Right atrium auricular region (tissue), 2 donors: ENCODE results near the gene CLIP3. TPM values are rescaled to one million over a fixed set of nuclear protein-coding genes. Genes with fewer than 3 reads are reported as not detected.

Experiments
- DNase-seq: peaks from one replicate; pipeline ENCODE4 v3.0.0-alpha.2; 2019; ENCODE audit warnings: low spot score
- H3K27ac ChIP-seq, 2 donors: fragments of 200-600 bp; sonication (generic); 1 replicate in 1 of 2; 2 replicates in 1 of 2; pipeline ENCODE4 v1.5.1; 2016 to 2019
- H3K27me3 ChIP-seq, 2 donors: fragments of 200-600 bp; sonication (generic); one replicate each; pipeline versions ENCODE4 v1.5.1 to v1.6.0; 2017 to 2019
- H3K36me3 ChIP-seq: fragments of 200-600 bp; sonication (generic); one replicate; pipeline ENCODE4 v1.5.1; 2016
- H3K4me1 ChIP-seq, 2 donors: fragments of 200-600 bp; sonication (generic); one replicate each; pipeline versions ENCODE4 v1.5.1 to v1.6.0; 2017 to 2019
- H3K4me3 ChIP-seq, 2 donors: fragments of 200-600 bp; sonication (generic); 1 replicate in 1 of 2; 2 replicates in 1 of 2; pipeline ENCODE4 v1.5.1; 2017 to 2019; ENCODE audit warnings: mild to moderate bottlenecking in 1 of 2, moderate library complexity in 1 of 2
- H3K9me3 ChIP-seq, 2 donors: fragments of 200-600 bp; sonication (generic); one replicate each; pipeline ENCODE4 v1.5.1; 2019
- total RNA-seq, 2 donors: library from RNA; depleted of rRNA; stranded (reverse); fragments of >200 nt; gene quantifications; one replicate each; pipeline ENCODE4 v1.1.0, GENCODE V29; 2016
- TF ChIP-seq, protein P1 (sequence below), 2 donors: fragments of 200-600 bp; sonication (generic); IDR thresholded peaks; one replicate each; pipeline ENCODE4 v1.5.1; 2019; ENCODE audit warnings: antibody characterized with exemption in 2 of 2

CLIP3 gene
- total RNA-seq, 2 donors from 2014 or later = 5.1 to 10.7 TPM

DNA sequence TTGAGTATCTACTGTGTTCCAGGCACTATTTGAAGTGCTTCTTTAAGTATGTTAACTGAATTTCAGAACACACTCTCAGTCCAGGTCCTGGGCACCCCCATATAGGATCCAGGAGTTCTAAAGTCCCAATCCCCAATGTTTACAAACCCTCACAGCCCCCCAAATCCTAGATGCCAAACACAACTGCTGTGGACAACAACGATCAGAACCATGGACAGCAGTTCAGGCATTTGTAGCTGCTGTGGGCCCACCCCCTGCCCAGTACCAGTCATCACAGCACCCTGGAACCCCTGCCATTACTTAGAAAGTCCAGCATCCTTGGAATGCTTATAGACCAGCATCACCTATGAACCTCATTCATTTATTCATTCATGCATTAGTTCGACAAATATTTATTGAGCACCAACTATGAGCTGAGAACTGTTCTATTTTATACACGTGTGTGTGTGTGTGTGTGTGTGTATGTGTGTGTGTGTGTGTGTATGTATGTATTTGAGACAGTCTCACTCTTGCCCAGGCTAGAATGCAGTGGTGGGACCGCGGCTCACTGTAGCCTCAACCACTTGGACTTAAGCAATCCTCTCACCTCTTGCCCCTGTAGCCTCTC is 57.0 kb downstream of the CLIP3 start:
- Histone ChIP-seq H3K27me3 (no peaks in the 10 kb centered on the region), H3K27ac (no peak overlapping the region), H3K4me3 (no peak overlapping the region), H3K36me3 (no peaks in the 10 kb centered on the region), H3K4me1 (no peaks in the 10 kb centered on the region), H3K9me3 (no peaks in the 10 kb centered on the region)
- TF ChIP-seq, protein P1, sequence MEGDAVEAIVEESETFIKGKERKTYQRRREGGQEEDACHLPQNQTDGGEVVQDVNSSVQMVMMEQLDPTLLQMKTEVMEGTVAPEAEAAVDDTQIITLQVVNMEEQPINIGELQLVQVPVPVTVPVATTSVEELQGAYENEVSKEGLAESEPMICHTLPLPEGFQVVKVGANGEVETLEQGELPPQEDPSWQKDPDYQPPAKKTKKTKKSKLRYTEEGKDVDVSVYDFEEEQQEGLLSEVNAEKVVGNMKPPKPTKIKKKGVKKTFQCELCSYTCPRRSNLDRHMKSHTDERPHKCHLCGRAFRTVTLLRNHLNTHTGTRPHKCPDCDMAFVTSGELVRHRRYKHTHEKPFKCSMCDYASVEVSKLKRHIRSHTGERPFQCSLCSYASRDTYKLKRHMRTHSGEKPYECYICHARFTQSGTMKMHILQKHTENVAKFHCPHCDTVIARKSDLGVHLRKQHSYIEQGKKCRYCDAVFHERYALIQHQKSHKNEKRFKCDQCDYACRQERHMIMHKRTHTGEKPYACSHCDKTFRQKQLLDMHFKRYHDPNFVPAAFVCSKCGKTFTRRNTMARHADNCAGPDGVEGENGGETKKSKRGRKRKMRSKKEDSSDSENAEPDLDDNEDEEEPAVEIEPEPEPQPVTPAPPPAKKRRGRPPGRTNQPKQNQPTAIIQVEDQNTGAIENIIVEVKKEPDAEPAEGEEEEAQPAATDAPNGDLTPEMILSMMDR (IDR thresholded peaks at IDR 0.05) = no peak
- no peak for DNase-seq

GRCh38 chr19:35973487-35973886 is 59.2 kb downstream of the CLIP3 start:
- no peaks in the 10 kb centered on the region for H3K27me3 ChIP-seq

DNA sequence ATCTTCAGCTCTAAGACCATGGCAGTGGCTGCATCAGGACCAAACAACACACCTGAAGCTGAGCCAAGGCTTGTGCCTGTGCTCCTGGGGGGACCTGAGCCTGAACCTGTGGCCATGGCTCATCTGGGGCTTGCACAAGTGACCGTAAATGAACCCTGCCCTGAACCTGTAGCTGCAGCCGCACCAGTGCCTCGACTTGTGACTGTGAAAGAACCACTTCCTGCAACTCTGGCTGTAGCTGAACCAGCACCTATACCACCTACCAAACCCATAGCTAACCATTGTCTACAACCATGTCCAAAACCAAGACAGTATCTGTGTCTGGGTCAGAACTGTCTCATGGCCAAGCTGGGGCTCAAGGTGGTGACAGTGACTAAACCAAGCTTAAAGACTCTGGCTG is 65.9 kb downstream of the CLIP3 start:
- no peaks in the 10 kb centered on the region for H3K36me3 ChIP-seq
- H3K4me1 ChIP-seq = no peaks in the 10 kb centered on the region
- no peak for DNase-seq
- TF ChIP-seq, protein P1 (IDR thresholded peaks at IDR 0.05) = no peak
- no peak overlapping the region for H3K27ac ChIP-seq
- H3K9me3 ChIP-seq = no peaks in the 10 kb centered on the region
- no peaks in the 10 kb centered on the region for H3K27me3 ChIP-seq
- H3K4me3 ChIP-seq = no peak overlapping the region

More at GRCh38 chr19:35973487-35973886, 59.2 kb downstream of the CLIP3 start:
- Histone ChIP-seq H3K36me3 (no peaks in the 10 kb centered on the region), H3K4me3 (no peak overlapping the region), H3K27ac (no peak overlapping the region), H3K4me1 (no peaks in the 10 kb centered on the region), H3K9me3 (no peaks in the 10 kb centered on the region)
- no peak for DNase-seq
- TF ChIP-seq, protein P1 (IDR thresholded peaks at IDR 0.05) = no peak

Other genes with a start within 250 kb of the CLIP3 start
- not detected for gene PRODH2, start 220.0 kb downstream of the CLIP3 start, total RNA-seq
- not detected for gene NPHS1, start 180.4 kb downstream of the CLIP3 start, total RNA-seq
- under 1 TPM in 1 of 2 donors, not detected in 1; 0.51 TPM for gene KIRREL2, start 176.0 kb downstream of the CLIP3 start, total RNA-seq
- 10 to 100 TPM; 17.5 to 33.6 TPM for gene APLP1, start 164.3 kb downstream of the CLIP3 start, total RNA-seq
- 1 to 10 TPM; 1.3 to 2.1 TPM for gene NFKBID, start 132.3 kb downstream of the CLIP3 start, total RNA-seq
- 1 to 10 TPM in 1 of 2 donors, not detected in 1; 3.3 TPM for gene HCST, start 130.3 kb downstream of the CLIP3 start, total RNA-seq
- 10 to 100 TPM; 26.1 to 85.4 TPM for gene TYROBP, start 124.6 kb downstream of the CLIP3 start, total RNA-seq
- gene LRFN3, start 96.5 kb downstream of the CLIP3 start, total RNA-seq = 10 to 100 TPM; 10.5 to 13.1 TPM
- gene SDHAF1, start 37.7 kb downstream of the CLIP3 start, total RNA-seq = 10 to 100 TPM; 30.8 to 34.9 TPM
- not detected for gene SYNE4, start 24.1 kb downstream of the CLIP3 start, total RNA-seq
- 10 to 100 TPM; 16.2 to 16.5 TPM for gene ALKBH6, start 18.7 kb downstream of the CLIP3 start, total RNA-seq
- 10 to 100 TPM in 1 of 2 donors, 1 to 10 TPM in 1; 5.7 to 11.6 TPM for gene THAP8, start 21.4 kb upstream of the CLIP3 start, total RNA-seq
- 10 to 100 TPM in 1 of 2 donors, under 1 TPM in 1; 0.75 to 10.6 TPM for gene WDR62, start 22.0 kb upstream of the CLIP3 start, total RNA-seq
- gene OVOL3, start 78.3 kb upstream of the CLIP3 start, total RNA-seq = not detected
- gene POLR2I, start 82.0 kb upstream of the CLIP3 start, total RNA-seq = 100 to 1,000 TPM in 1 of 2 donors, 10 to 100 TPM in 1; 76.9 to 121 TPM
- gene TBCB, start 82.6 kb upstream of the CLIP3 start, total RNA-seq = 100 to 1,000 TPM; 107 to 110 TPM
- 100 to 1,000 TPM; 222 to 238 TPM for gene CAPNS1, start 107.2 kb upstream of the CLIP3 start, total RNA-seq
- 100 to 1,000 TPM; 136 to 347 TPM for gene COX7A1, start 119.6 kb upstream of the CLIP3 start, total RNA-seq
- 1 to 10 TPM; 2.4 to 3.1 TPM for gene ZNF565, start 181.8 kb upstream of the CLIP3 start, total RNA-seq
- gene ZNF146, start 182.2 kb upstream of the CLIP3 start, total RNA-seq = 10 to 100 TPM; 46.2 to 48.0 TPM